ENCODE results near the gene ZFYVE27. TPM values are rescaled to one million over a fixed set of nuclear protein-coding genes. Genes with fewer than 3 reads are reported as not detected.

Gene ZFYVE27
- total and polyA plus RNA-seq, 4 donors, result 21.1 to 33.9 (median 26.8) TPM

GRCh38 chr10:97762816-97763215, 25.9 kb downstream of the ZFYVE27 start:
- H3K9me3 ChIP-seq (ENCODE audit: control insufficient read depth in 4 of 4, insufficient read depth in 3 of 4, low read length in 3 of 4), result no peaks in the 10 kb centered on the region
- no peaks in the 10 kb centered on the region for H3K27me3 ChIP-seq (ENCODE audit: control insufficient read depth in 3 of 3, insufficient read depth in 3 of 3, low read length in 2 of 3)
- H3K9ac ChIP-seq (ENCODE audit: insufficient read depth in 1 of 2, low read length in 2 of 2), result no peak overlapping the region
- H3K4me3 ChIP-seq, result no peak overlapping the region
- ATAC-seq (ENCODE audit: insufficient read depth, low FRiP score) (no peak), DNase-seq (peak in 2 of 3 donors; percentile 35 to 44)
- 68% methylated on average over 5 of the region's 5 CpGs for WGBS, 2 donors
- peaks cover 0 to 29% (median 7%) of the 10 kb centered on the region in 4 donors for H3K36me3 ChIP-seq (ENCODE audit: control insufficient read depth in 4 of 4, insufficient read depth in 4 of 4, low read length in 4 of 4)
- TF ChIP-seq CTCF (IDR thresholded peaks at IDR 0.05; ENCODE audit: control extremely low read depth, extremely low read depth), result no peak
- H3K27ac ChIP-seq (ENCODE audit: low read depth in 1 of 2, low read length in 1 of 2), result no peak overlapping the region
- H3K4me1 ChIP-seq (ENCODE audit: control insufficient read depth in 5 of 5, insufficient read depth in 5 of 5, low read length in 5 of 5), result no peaks in the 10 kb centered on the region

- Histone ChIP-seq H3K36me3 (ENCODE audit: control insufficient read depth in 4 of 4, insufficient read depth in 4 of 4, low read length in 4 of 4) (peaks cover 0 to 29% (median 7%) of the 10 kb centered on the region in 4 donors), H3K27ac (ENCODE audit: low read depth in 1 of 2, low read length in 1 of 2) (no peak overlapping the region), H3K9ac (ENCODE audit: insufficient read depth in 1 of 2, low read length in 2 of 2) (no peak overlapping the region), H3K27me3 (ENCODE audit: control insufficient read depth in 3 of 3, insufficient read depth in 3 of 3, low read length in 2 of 3) (no peaks in the 10 kb centered on the region), H3K4me3 (no peak overlapping the region), H3K4me1 (ENCODE audit: control insufficient read depth in 5 of 5, insufficient read depth in 5 of 5, low read length in 5 of 5) (no peaks in the 10 kb centered on the region), H3K9me3 (ENCODE audit: control insufficient read depth in 4 of 4, insufficient read depth in 3 of 4, low read length in 3 of 4) (no peaks in the 10 kb centered on the region)
- ATAC-seq (ENCODE audit: insufficient read depth, low FRiP score) (no peak), DNase-seq (no peak)
- TF ChIP-seq CTCF (IDR thresholded peaks at IDR 0.05; ENCODE audit: control extremely low read depth, extremely low read depth), result no peak
- 92% methylated on average over 2 of the region's 2 CpGs for WGBS, 2 donors
These were observed 26.5 kb downstream of the ZFYVE27 start for GRCh38 chr10:97763411-97763810.

GRCh38 chr10:97763947-97764346, 27.0 kb downstream of the ZFYVE27 start:
- Histone ChIP-seq H3K9ac (ENCODE audit: insufficient read depth in 1 of 2, low read length in 2 of 2) (no peak overlapping the region), H3K27ac (ENCODE audit: low read depth in 1 of 2, low read length in 1 of 2) (no peak overlapping the region), H3K4me1 (ENCODE audit: control insufficient read depth in 5 of 5, insufficient read depth in 5 of 5, low read length in 5 of 5) (no peaks in the 10 kb centered on the region), H3K27me3 (ENCODE audit: control insufficient read depth in 3 of 3, insufficient read depth in 3 of 3, low read length in 2 of 3) (no peaks in the 10 kb centered on the region), H3K36me3 (ENCODE audit: control insufficient read depth in 4 of 4, insufficient read depth in 4 of 4, low read length in 4 of 4) (peaks cover 0 to 28% (median 7%) of the 10 kb centered on the region in 4 donors), H3K9me3 (ENCODE audit: control insufficient read depth in 4 of 4, insufficient read depth in 3 of 4, low read length in 3 of 4) (no peaks in the 10 kb centered on the region), H3K4me3 (no peak overlapping the region)
- ATAC-seq (ENCODE audit: insufficient read depth, low FRiP score), result no peak
- no peak for DNase-seq
- WGBS, 2 donors, result 97 to 100% methylated on average over 3 of the region's 3 CpGs
- TF ChIP-seq CTCF (IDR thresholded peaks at IDR 0.05; ENCODE audit: control extremely low read depth, extremely low read depth), result no peak

- no peak for TF ChIP-seq CTCF (IDR thresholded peaks at IDR 0.05; ENCODE audit: control extremely low read depth, extremely low read depth)
- no peaks in the 10 kb centered on the region for H3K4me1 ChIP-seq (ENCODE audit: control insufficient read depth in 5 of 5, insufficient read depth in 5 of 5, low read length in 5 of 5)
- no peak overlapping the region for H3K4me3 ChIP-seq
- 79 to 81% methylated on average over 7 of the region's 7 CpGs for WGBS, 2 donors
- H3K27me3 ChIP-seq (ENCODE audit: control insufficient read depth in 3 of 3, insufficient read depth in 3 of 3, low read length in 2 of 3), result peaks cover 0 to 4% (median 0%) of the 10 kb centered on the region in 3 donors
- H3K9ac ChIP-seq (ENCODE audit: insufficient read depth in 1 of 2, low read length in 2 of 2), result no peak overlapping the region
- H3K27ac ChIP-seq (ENCODE audit: low read depth in 1 of 2, low read length in 1 of 2), result no peak overlapping the region
- DNase-seq (no peak), ATAC-seq (ENCODE audit: insufficient read depth, low FRiP score) (no peak)
- peaks cover 0 to 24% (median 6%) of the 10 kb centered on the region in 4 donors for H3K36me3 ChIP-seq (ENCODE audit: control insufficient read depth in 4 of 4, insufficient read depth in 4 of 4, low read length in 4 of 4)
- no peaks in the 10 kb centered on the region for H3K9me3 ChIP-seq (ENCODE audit: control insufficient read depth in 4 of 4, insufficient read depth in 3 of 4, low read length in 3 of 4)
These were observed 27.6 kb downstream of the ZFYVE27 start for GRCh38 chr10:97764519-97764931.
